NT2/D1 (cell line): ENCODE results near the gene ADSS1.

Source experiments
- YY1 ChIP-seq: IDR thresholded peaks from 2 replicates; pipeline ENCODE4 v1.6.1; 2011; ENCODE audit not compliant: insufficient read length, insufficient read depth
- ZNF274 ChIP-seq: IDR thresholded peaks from 2 replicates; pipeline ENCODE4 v1.6.1; 2011; ENCODE audit warnings: mild to moderate bottlenecking, low read depth, low read length

DNA sequence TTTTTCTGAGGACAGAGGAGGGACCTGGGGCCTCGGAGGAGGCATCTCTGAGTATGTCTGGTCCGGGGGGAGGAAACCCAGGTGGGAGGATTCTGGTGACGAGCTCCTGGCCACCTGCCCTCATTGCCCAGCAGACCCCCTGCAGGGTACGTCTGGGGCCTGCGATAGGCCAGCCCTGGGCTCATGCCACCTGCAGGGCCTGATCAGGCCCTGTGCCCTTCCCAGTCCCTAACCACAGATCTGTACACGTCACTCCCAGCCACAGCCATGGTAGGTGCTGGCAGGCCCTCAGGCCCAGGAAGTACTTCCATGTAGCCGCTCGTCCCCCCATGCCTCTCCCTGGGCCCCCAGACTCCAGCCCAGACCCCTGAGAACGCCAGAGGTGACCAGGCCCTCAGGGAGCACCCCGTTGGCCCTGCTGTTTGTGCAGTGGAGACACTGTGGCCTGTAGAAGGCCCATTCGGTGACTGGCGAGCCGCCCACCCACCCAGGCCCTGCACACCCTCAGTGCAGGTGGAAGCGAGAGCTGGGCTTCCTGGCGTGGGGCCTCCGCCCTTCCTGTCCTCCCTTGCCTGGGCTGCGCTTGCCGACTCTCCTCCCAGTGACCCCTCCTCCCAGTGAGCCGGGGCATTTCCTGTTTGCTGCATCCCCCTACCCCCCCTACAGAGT, 28.9 kb upstream of the ADSS1 start:
- TF ChIP-seq YY1 (no peak), ZNF274 (no peak)
